ENCODE measurements around the gene SLC47A2.

SLC47A2 gene

GRCh38 chr17:19642373-19642893, 74.0 kb downstream of the SLC47A2 start:
- DNase-seq, result no peak

- DNase-seq, result no peak
These were observed 74.6 kb downstream of the SLC47A2 start for GRCh38 chr17:19641687-19642372.

DNA sequence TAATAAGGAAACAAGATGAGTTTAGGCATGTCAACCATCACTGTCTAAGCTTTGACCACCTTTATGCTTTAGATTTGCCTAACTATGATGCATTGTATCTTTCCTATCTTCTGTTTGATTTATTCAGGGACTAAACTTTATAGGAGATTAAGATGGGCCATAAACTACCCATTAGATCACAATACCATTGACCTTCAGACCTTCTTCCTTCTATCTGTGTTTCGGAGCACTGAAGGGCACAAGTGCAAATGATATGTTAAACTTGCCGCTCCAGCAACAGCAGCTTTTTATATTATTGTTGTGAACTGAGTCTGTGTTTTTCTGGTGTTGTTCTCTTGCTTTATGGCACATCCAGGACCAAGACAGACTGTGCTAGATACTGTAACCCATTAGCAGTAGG, 84.5 kb downstream of the SLC47A2 start:
- no peak for DNase-seq

DNA sequence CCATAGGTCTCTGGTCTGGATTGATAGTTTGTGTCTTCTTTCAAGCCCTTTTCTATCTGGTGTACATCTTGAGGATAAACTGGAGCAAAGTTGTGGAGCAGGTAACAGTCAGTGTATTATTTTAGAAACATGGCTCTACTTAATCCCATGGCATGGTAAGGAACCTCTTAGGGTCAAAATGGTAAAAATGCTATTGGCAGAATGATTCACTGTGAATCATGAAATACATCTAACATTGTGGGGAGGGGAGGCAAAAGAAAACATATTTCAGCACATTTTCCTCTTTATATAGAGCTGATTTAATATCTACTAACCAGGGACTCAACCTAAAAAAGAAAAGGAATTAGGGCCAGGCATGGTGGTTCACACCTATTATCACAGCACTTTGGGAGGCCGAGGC, 85.7 kb downstream of the SLC47A2 start:
- DNase-seq, result no peak

DNA sequence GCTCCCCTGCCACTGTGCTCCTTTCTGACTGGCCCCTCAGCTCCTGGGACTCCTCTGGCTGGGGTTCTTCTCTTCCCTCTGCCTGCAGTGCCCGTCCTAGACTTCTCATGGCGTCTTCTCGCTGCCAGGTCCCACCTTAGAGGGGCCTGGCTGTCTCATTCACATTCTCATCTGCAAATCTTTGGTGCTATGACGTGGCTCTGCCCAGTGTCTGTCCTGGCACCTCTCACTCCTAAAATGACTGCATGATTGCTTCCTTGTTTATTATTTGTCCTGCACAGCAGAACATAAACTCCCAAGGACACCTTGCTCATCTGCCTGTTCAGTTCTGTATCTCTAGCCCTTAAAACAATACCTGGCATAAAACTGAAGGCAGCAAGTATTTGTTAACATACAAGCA, 86.3 kb downstream of the SLC47A2 start:
- DNase-seq, result no peak

DNA sequence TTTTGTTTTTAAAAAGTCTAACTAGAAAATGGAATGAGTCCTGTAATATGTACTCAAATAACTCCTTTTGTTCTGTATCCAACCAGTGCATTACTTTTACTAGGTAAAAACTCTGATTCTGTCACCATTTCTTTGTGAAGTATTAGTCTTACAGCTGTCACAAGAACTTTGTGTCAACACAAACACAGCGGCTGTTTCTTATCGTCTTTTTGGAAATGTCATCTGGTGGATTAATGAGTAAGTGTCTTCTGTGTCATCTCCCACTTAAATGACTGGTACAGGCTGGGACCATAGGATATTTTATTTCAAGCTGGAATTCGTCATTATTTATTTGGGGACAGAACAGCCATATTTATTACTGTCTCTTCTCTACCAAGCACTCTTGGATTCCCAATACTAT, 86.9 kb downstream of the SLC47A2 start:
- DNase-seq, result no peak

All from CD4-positive, alpha-beta T cell treated with Interleukin-21 for 1 hour (primary cell).